Fibroblast of lung (primary cell): ENCODE data around the gene LCE1A. TPM values are rescaled to one million over a fixed set of nuclear protein-coding genes. Genes with fewer than 3 reads are reported as not detected.

ENCODE experiments used
- DNase-seq, 2 donors: peaks; one replicate each; pipeline versions ENCODE4 v3.0.0 to v3.0.0-alpha.2; 2010; ENCODE audit warnings: low read depth in 2 of 2
- H2AFZ ChIP-seq: 2 replicates; pipeline ENCODE4 v1.5.1; 2012; ENCODE audit warnings: low read length, control low read depth, inconsistent platforms
- H3K27ac ChIP-seq: 2 replicates; pipeline ENCODE4 v1.5.1; 2011; ENCODE audit warnings: low read length, control low read depth; ENCODE audit not compliant: insufficient read depth
- H3K27me3 ChIP-seq: 2 replicates; pipeline ENCODE4 v1.5.1; 2011; ENCODE audit warnings: mild to moderate bottlenecking, low read length; ENCODE audit not compliant: control insufficient read depth, insufficient read depth
- H3K36me3 ChIP-seq: 2 replicates; pipeline ENCODE4 v1.5.1; 2011; ENCODE audit warnings: low read length; ENCODE audit not compliant: control insufficient read depth, insufficient read depth
- H3K4me1 ChIP-seq: 2 replicates; pipeline ENCODE4 v1.5.1; 2011; ENCODE audit warnings: low read length; ENCODE audit not compliant: control insufficient read depth, insufficient read depth; ENCODE audit errors: extremely low read depth
- H3K4me2 ChIP-seq: 2 replicates; pipeline ENCODE4 v1.5.1; 2011; ENCODE audit warnings: low read length, control low read depth; ENCODE audit not compliant: insufficient read depth; ENCODE audit errors: extremely low read depth
- H3K4me3 ChIP-seq, 4 experiments: fragments of 200-600 bp in 1 of 4; sonication (generic) in 1 of 4; replicated peaks in 1 of 4; 2 replicates each; pipeline ENCODE4 v1.5.1; 2011 to 2016; ENCODE audit warnings: low read length in 4 of 4, low read depth in 3 of 4, mild to moderate bottlenecking in 3 of 4, control low read depth in 2 of 4, inconsistent platforms in 1 of 4, mixed read lengths in 1 of 4; ENCODE audit not compliant: insufficient read depth in 1 of 4; ENCODE audit errors: control extremely low read depth in 1 of 4
- H3K79me2 ChIP-seq: 2 replicates; pipeline ENCODE4 v1.5.1; 2012; ENCODE audit warnings: mild to moderate bottlenecking, low read length, inconsistent platforms; ENCODE audit not compliant: control insufficient read depth, insufficient read depth
- H3K9ac ChIP-seq: 2 replicates; pipeline ENCODE4 v1.5.1; 2011; ENCODE audit warnings: mild to moderate bottlenecking, low read length, control low read depth; ENCODE audit not compliant: insufficient read depth
- H3K9me3 ChIP-seq: 2 replicates; pipeline ENCODE4 v1.5.1; 2012; ENCODE audit warnings: low read depth, low read length; ENCODE audit not compliant: control insufficient read depth, insufficient read depth
- H4K20me1 ChIP-seq: 2 replicates; pipeline ENCODE4 v1.5.1; 2011; ENCODE audit warnings: low read length; ENCODE audit not compliant: control insufficient read depth, insufficient read depth; ENCODE audit errors: extremely low read depth
- CTCF ChIP-seq, 2 donors: IDR thresholded peaks in 1 of 2; conservative IDR thresholded peaks in 1 of 2; 1 replicate in 1 of 2; 2 replicates in 1 of 2; pipeline ENCODE4 v1.5.1; 2011 to 2012; ENCODE audit warnings: low read length in 2 of 2, control low read depth in 1 of 2, inconsistent platforms in 1 of 2, low read depth in 1 of 2, mild to moderate bottlenecking in 1 of 2
- EZH2 ChIP-seq: IDR thresholded peaks from 2 replicates; pipeline ENCODE4 v1.5.1; 2012; ENCODE audit warnings: low read length, control low read depth, mild to moderate bottlenecking; ENCODE audit errors: missing control alignments
- polyA plus RNA-seq, 2 donors: library from polyadenylated mRNA; depleted of rRNA in 1 of 2; stranded (reverse) in 1 of 2; unstranded in 1 of 2; fragments of >200 nt; gene quantifications; 2 replicates each; pipeline ENCODE4 v1.2.1, GENCODE V29; 2011 to 2012; ENCODE audit warnings: missing spikeins in 1 of 2
- total RNA-seq: library from RNA; depleted of rRNA; stranded (reverse); fragments of >200 nt; gene quantifications from 2 replicates; pipeline ENCODE4 v1.2.1, GENCODE V29; 2014

Gene LCE1A
- total and polyA plus RNA-seq, 2 donors (not counting 1 experiment from before 2014, with no cell fraction given) = not detected

GRCh38 chr1:152801333-152801732, 25.9 kb upstream of the LCE1A start:
- Histone ChIP-seq H2AFZ (no peak overlapping the region), H3K9ac (no peak overlapping the region), H4K20me1 (no peaks in the 10 kb centered on the region), H3K4me3 (no peak overlapping the region), H3K4me2 (no peak overlapping the region), H3K79me2 (no peaks in the 10 kb centered on the region), H3K27ac (no peak overlapping the region), H3K4me1 (no peaks in the 10 kb centered on the region), H3K9me3 (no peaks in the 10 kb centered on the region), H3K36me3 (no peaks in the 10 kb centered on the region), H3K27me3 (no peaks in the 10 kb centered on the region)
- TF ChIP-seq EZH2 (no peak), CTCF (conservative IDR thresholded peaks at IDR 0.05 in 1 of 2, IDR thresholded peaks at IDR 0.05 in 1 of 2; ENCODE audit: low read depth in 1 of 2, low read length in 2 of 2) (no peak)
- DNase-seq = no peak

DNA sequence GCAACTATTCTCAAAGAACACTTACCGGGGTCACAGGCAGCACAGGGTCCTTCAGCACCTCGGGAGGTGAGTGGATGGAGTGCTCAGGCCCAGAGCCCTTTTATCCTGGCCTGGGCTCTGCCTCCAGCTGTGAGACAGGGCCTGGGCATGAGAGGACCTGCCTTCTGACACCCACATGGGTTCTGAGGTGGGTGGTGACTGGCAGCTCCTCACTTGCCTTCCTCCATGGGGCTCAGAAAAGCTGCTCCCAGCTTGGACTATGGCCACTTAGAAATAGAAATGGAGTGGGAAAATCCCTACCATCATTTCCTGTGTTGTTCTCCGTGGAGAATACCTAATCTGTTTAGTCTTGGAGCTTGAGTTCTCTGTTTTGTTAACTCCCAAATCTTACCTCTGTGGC, 20.7 kb upstream of the LCE1A start, which contains the start of gene LCE1C:
Gene LCE1C, minus strand, starts transcription at position 76 of the 400 bp plus-strand sequence. CDS start 1,173 bp downstream, outside the sequence.
- DNase-seq = no peak
- H3K9me3 ChIP-seq = no peaks in the 10 kb centered on the region
- H3K27me3 ChIP-seq = no peaks in the 10 kb centered on the region
- H3K36me3 ChIP-seq = no peaks in the 10 kb centered on the region
- no peak within 1 kb of the TSS for H2AFZ ChIP-seq
- no peaks in the 10 kb centered on the region for H3K4me1 ChIP-seq
- H3K4me2 ChIP-seq = no peak within 1 kb of the TSS
- H4K20me1 ChIP-seq = no peaks in the 10 kb centered on the region
- no peak within 1 kb of the TSS for H3K9ac ChIP-seq
- TF ChIP-seq EZH2 = no peak
- no peak for TF ChIP-seq CTCF (conservative IDR thresholded peaks at IDR 0.05 in 1 of 2, IDR thresholded peaks at IDR 0.05 in 1 of 2; ENCODE audit: low read depth in 1 of 2, low read length in 2 of 2)
- no peak within 1 kb of the TSS for H3K27ac ChIP-seq
- no peak within 1 kb of the TSS for H3K4me3 ChIP-seq
- no peaks in the 10 kb centered on the region for H3K79me2 ChIP-seq

DNA sequence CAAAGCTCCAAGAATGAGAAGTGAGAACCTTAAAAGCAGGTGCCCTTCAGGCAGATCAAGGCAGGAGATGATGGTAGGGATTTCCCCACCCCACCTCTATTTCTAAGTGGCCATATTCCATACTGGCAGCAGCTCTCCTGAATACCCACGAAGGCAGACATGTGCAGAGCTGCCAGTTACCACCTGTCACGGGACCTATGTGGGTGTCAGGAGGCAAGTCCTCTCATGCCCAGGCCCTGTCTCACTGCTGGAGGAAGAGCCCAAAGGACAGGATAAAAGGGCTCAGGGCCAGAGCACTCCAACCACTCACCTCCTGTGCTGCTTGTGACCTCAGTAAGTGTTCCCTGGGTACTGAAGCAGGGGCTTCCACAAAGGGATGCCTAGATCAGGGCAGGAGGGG, 16.2 kb upstream of the LCE1A start:
- Histone ChIP-seq H3K4me2 (no peak overlapping the region), H3K9me3 (no peaks in the 10 kb centered on the region), H3K9ac (no peak overlapping the region), H3K79me2 (no peaks in the 10 kb centered on the region), H2AFZ (no peak overlapping the region), H3K36me3 (no peaks in the 10 kb centered on the region), H3K4me3 (no peak overlapping the region), H3K27ac (no peak overlapping the region), H3K4me1 (no peaks in the 10 kb centered on the region), H3K27me3 (no peaks in the 10 kb centered on the region), H4K20me1 (no peaks in the 10 kb centered on the region)
- no peak for TF ChIP-seq EZH2
- no peak for TF ChIP-seq CTCF (conservative IDR thresholded peaks at IDR 0.05 in 1 of 2, IDR thresholded peaks at IDR 0.05 in 1 of 2; ENCODE audit: low read depth in 1 of 2, low read length in 2 of 2)
- DNase-seq = no peak
